HT-29 (cell line): ENCODE measurements around the gene UBE3C. TPM values are rescaled to one million over a fixed set of nuclear protein-coding genes. Genes with fewer than 3 reads are reported as not detected.
"Not testable (repeated sequence)": the region's sequence is repeated elsewhere in the genome, so short reads cannot be mapped to it uniquely, and the experiment has no call there.

Experiments used
- DNase-seq: peaks from one replicate; pipeline ENCODE4 v3.0.0-alpha.2; 2015; ENCODE audit warnings: low spot score
- total RNA-seq: library from RNA; depleted of rRNA; stranded (reverse); fragments of >200 nt; shearing (Covaris generic); gene quantifications from 2 replicates; pipeline ENCODE4 v1.2.3, GENCODE V29; 2014; rRNA removed

Gene UBE3C
- 82.2 and 87.7 TPM in 2 replicates for total RNA-seq

GRCh38 chr7:157138424-157139110, at the start of gene UBE3C:
TSS of gene UBE3C (plus strand) at chr7:157138926. CDS start at chr7:157139273, 347 bp downstream.
- peak; percentile 91 for DNase-seq

GRCh38 chr7:157089100-157089610, 49.6 kb upstream of the UBE3C start:
- DNase-seq, result no peak

- DNase-seq, result no peak
Measured at GRCh38 chr7:157090485-157091165, 48.1 kb upstream of the UBE3C start.

GRCh38 chr7:157096286-157097055, 42.3 kb upstream of the UBE3C start:
- DNase-seq, result no peak

- no peak for DNase-seq
Measured at GRCh38 chr7:157097056-157097329, 41.7 kb upstream of the UBE3C start.

GRCh38 chr7:157097569-157097968, 41.2 kb upstream of the UBE3C start:
- DNase-seq, result no peak

GRCh38 chr7:157100005-157100404, 38.7 kb upstream of the UBE3C start:
- not testable (repeated sequence) for DNase-seq

GRCh38 chr7:157103641-157104040, 35.1 kb upstream of the UBE3C start:
- DNase-seq, result not testable (repeated sequence)

- DNase-seq, result no peak
Measured at GRCh38 chr7:157111311-157111710, 27.4 kb upstream of the UBE3C start.

- no peak for DNase-seq
Measured at GRCh38 chr7:157112706-157113105, 26.0 kb upstream of the UBE3C start.

- no peak for DNase-seq
Measured at GRCh38 chr7:157113607-157114006, 25.1 kb upstream of the UBE3C start.

- DNase-seq, result no peak
Measured at GRCh38 chr7:157116762-157117161, 22.0 kb upstream of the UBE3C start.

- DNase-seq, result no peak
Measured at GRCh38 chr7:157117796-157118195, 20.9 kb upstream of the UBE3C start.

GRCh38 chr7:157120181-157120580, 18.5 kb upstream of the UBE3C start:
- no peak for DNase-seq

GRCh38 chr7:157121184-157121715, 17.5 kb upstream of the UBE3C start:
- no peak for DNase-seq

GRCh38 chr7:157122800-157123495, 15.8 kb upstream of the UBE3C start:
- no peak for DNase-seq

- DNase-seq, result no peak
Measured at GRCh38 chr7:157124690-157125089, 14.0 kb upstream of the UBE3C start.

GRCh38 chr7:157125376-157126223, 13.1 kb upstream of the UBE3C start:
- no peak for DNase-seq

- DNase-seq, result no peak
Measured at GRCh38 chr7:157126921-157127320, 11.8 kb upstream of the UBE3C start.

GRCh38 chr7:157129200-157129599, 9.5 kb upstream of the UBE3C start:
- peak; percentile 25 for DNase-seq
